ENCODE measurements around the gene IL20RA.
"Not testable (repeated sequence)": the region's sequence is repeated elsewhere in the genome, so short reads cannot be mapped to it uniquely, and the experiment has no call there.

IL20RA gene

DNA sequence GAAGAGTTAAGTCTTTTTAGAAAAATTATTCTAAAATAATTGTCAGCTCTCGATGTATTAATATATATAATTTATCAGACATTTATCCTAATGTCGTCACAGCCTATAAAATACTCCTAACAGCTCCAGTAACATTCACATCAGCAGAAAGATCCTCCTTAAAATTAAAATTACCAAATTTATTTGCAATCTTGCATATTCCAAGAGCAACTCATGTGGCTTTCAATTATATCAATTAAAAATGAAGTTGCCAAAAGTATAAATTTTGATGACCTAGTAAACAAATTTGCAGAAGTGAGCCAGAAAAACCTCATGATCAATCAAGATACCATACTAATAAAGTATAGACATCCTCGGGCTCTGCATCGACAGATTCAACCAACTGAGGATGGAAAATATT, 60.2 kb downstream of the IL20RA start:
- TF ChIP-seq, protein P1, sequence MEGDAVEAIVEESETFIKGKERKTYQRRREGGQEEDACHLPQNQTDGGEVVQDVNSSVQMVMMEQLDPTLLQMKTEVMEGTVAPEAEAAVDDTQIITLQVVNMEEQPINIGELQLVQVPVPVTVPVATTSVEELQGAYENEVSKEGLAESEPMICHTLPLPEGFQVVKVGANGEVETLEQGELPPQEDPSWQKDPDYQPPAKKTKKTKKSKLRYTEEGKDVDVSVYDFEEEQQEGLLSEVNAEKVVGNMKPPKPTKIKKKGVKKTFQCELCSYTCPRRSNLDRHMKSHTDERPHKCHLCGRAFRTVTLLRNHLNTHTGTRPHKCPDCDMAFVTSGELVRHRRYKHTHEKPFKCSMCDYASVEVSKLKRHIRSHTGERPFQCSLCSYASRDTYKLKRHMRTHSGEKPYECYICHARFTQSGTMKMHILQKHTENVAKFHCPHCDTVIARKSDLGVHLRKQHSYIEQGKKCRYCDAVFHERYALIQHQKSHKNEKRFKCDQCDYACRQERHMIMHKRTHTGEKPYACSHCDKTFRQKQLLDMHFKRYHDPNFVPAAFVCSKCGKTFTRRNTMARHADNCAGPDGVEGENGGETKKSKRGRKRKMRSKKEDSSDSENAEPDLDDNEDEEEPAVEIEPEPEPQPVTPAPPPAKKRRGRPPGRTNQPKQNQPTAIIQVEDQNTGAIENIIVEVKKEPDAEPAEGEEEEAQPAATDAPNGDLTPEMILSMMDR (conservative IDR thresholded peaks at IDR 0.05), result no peak
- no peak for TF ChIP-seq ZFX (IDR thresholded peaks at IDR 0.05)

DNA sequence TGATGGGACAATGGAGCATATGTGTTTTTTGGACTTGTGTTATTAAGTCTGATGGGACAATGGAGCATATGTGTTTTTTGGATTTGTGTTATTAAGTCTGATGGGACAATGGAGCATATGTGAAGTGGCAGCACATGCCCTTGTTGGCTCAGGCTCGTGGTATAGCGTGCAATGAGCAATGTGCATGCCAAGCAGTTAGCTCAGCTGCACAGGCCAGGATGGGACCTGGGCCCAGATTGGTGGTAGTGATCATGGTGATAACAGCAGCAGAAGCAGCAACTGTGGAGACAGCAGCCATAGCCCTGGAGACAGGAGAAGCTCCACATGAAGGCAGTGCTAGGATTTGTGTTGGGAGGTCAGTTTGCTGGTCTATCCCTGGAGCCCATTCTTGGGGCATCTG, 61.1 kb downstream of the IL20RA start:
- peak overlapping the region; percentile 21; the same call in 1 of the 2 replicates for H3K27ac ChIP-seq
- TF ChIP-seq, protein P1 (conservative IDR thresholded peaks at IDR 0.05), result no peak
- TF ChIP-seq ZFX (IDR thresholded peaks at IDR 0.05), result no peak

More for the DNA sequence above, 60.2 kb downstream of the IL20RA start:
- no peak overlapping the region for H3K27ac ChIP-seq

DNA sequence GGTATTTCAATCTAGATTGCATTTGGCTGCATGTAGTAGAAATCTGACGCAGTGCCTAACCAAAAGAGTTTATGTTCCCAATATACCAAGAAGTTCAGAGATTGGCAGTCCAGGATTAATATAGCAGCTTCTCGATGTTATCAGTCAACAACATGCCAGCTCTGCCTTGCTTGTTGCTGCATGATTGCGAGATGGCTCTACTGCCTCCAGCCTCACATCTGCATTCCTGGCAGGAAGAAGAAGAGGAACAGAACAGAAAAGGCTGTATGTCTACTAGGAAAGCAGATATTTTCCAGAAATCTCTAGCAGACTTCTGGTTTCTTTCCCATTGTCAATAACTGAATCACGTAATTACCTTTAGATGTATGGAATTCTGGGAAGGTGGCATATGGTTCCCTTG, 61.8 kb downstream of the IL20RA start:
- H3K27ac ChIP-seq, result no peak overlapping the region
- no peak for TF ChIP-seq ZFX (IDR thresholded peaks at IDR 0.05)
- TF ChIP-seq, protein P1 (conservative IDR thresholded peaks at IDR 0.05), result no peak

DNA sequence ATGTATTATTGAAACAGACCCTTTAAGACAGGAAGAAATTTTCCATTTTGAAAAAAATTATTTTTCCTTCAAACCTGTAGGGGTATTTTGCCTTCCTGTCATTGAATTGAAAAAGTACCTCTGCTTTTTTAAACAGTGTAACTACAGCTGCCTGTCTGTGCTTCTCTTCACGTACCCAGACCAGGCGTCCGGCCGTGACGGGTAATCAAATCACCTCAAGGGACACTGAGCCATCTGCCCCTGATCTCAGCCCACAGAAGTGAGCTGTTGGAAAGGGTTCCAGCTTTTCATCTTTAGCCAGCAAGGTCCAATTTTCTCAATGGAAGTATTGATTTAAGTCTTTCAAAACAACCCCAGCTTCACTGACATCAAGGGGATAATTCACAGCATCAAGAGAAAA, 64.7 kb downstream of the IL20RA start:
- H3K27ac ChIP-seq, result no peak overlapping the region
- TF ChIP-seq, protein P1 (conservative IDR thresholded peaks at IDR 0.05), result no peak

DNA sequence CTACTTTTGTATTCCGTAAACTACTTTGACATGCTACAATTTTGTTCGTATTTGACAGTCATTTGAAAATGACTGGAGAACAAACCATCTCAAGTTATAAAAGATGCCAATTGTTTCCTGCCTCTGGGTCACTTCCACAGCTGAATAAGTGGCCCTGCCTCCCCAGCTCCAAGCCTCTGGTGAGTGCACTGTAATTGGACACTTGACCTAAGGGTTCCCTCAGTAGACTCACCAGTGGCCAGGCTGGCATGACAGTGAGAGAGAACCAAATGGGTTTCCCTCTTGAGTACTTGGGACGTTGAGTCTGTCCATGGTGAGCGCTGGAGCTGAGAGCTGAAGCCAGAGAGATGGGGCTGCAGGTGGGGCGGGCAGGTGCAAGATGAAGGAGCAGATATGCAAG, 65.6 kb downstream of the IL20RA start:
- TF ChIP-seq, protein P1 (conservative IDR thresholded peaks at IDR 0.05), result no peak
- TF ChIP-seq ZFX (IDR thresholded peaks at IDR 0.05), result no peak
- no peak overlapping the region for H3K27ac ChIP-seq

DNA sequence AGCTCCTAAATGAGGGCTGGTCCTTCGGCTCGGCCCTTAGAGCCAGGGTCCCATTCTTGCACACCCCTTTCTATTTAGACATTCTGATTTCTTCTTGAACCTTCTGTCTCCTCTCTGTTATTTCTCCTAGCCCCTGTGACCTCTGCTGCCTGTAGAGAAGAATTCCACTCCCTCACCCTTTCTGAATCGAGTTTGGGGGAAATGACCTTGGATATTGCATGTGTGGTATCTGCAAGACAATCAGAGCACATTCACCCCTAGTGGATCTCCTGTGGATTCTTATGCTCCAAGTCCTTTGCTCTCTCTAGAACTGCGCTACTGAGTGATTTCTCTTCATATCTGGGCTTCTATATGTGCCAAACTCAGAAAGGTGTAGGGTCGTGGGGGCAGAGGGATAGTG, 67.7 kb downstream of the IL20RA start:
- no peak overlapping the region for H3K27ac ChIP-seq
- TF ChIP-seq, protein P1 (conservative IDR thresholded peaks at IDR 0.05), result no peak
- no peak for TF ChIP-seq ZFX (IDR thresholded peaks at IDR 0.05)

DNA sequence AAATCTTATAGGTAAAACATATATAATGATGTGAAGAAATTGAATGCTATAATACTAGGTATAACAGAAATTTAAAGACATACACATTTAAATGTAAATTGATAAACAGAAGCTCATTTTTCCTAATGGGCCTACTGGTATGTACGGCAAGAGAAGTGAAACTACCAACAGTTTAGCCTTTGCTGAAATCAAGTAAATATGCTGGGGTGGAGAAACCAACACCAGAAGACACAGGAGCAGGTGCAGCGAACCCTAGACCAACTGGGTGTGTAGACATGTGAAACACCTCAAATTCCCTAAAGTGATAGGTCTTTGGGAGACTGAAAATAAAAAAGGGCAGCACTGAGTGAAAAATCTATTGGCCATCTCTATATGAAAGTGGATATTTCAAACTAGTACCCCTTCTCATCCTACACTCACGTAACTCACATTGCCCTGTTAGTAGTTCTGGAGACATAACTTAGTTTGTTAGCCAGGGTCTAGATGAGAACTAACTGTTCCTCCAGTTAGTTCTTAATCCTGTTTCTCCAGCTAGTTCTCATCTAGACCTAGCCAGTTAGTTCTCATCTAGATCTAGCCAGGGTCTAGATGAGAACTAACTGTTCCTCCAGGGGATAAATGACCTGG, 69.6 kb downstream of the IL20RA start:
- no peak overlapping the region for H3K27ac ChIP-seq
- TF ChIP-seq, protein P1 (conservative IDR thresholded peaks at IDR 0.05), result no peak
- no peak for TF ChIP-seq ZFX (IDR thresholded peaks at IDR 0.05)

DNA sequence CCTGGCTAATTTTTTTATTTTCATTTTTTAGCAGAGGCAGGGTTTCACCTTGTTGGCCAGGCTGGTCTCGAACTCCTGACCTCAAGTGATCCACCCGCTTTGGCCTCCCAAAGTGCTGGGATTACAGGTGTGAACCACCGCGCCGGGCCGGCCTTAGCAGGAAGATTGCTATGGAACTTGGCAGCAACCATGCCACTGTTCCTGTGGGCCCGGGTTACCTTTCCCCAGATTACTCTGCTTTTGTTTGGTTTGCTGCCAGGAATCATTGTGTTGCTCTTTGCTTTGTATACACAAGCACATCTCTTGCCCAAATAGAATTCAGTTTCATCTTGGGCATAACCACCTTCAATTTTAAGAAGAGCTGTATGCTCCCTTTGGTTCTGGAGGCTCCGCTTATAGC, 71.0 kb downstream of the IL20RA start:
- not testable (repeated sequence) for H3K27ac ChIP-seq

Data from C4-2B (cell line).